OCI-LY1 (cell line): Measurements from ENCODE around the gene ANLN.
"Not testable (repeated sequence)": the region's sequence is repeated elsewhere in the genome, so short reads cannot be mapped to it uniquely, and the experiment has no call there.

Experiments used
- H2AFZ ChIP-seq: fragments of 200-600 bp; sonication (generic), shearing (Covaris generic); 2 replicates; pipeline ENCODE4 v1.6.0; 2014; ENCODE audit warnings: antibody characterized with exemption, mild to moderate bottlenecking, low read length
- H3F3A ChIP-seq: fragments of 200-600 bp; sonication (generic), shearing (Covaris generic); 2 replicates; pipeline ENCODE4 v1.6.0; 2014; ENCODE audit warnings: mild to moderate bottlenecking, antibody characterized with exemption, low read length, moderate library complexity; ENCODE audit not compliant: insufficient read depth
- H3K27ac ChIP-seq: fragments of 200-600 bp; sonication (generic); 2 replicates; pipeline ENCODE4 v1.5.1; 2014; ENCODE audit warnings: low read length, mixed run types, mild to moderate bottlenecking, low read depth; ENCODE audit not compliant: poor library complexity, severe bottlenecking
- H3K27me3 ChIP-seq: fragments of 200-600 bp; sonication (generic); 2 replicates; pipeline ENCODE4 v1.6.0; 2014; ENCODE audit warnings: antibody characterized with exemption, mild to moderate bottlenecking, low read length, moderate library complexity; ENCODE audit not compliant: insufficient read depth
- H3K36me3 ChIP-seq: fragments of 200-600 bp; sonication (generic); 2 replicates; pipeline ENCODE4 v1.6.1; 2014; ENCODE audit warnings: mild to moderate bottlenecking, antibody characterized with exemption, low read length, moderate library complexity, mixed read lengths; ENCODE audit not compliant: insufficient read depth
- H3K4me1 ChIP-seq: fragments of 200-600 bp; sonication (generic); 2 replicates; pipeline ENCODE4 v1.5.1; 2014; ENCODE audit warnings: mild to moderate bottlenecking, low read length, moderate library complexity; ENCODE audit not compliant: insufficient read depth, severe bottlenecking
- H3K4me2 ChIP-seq: fragments of 200-600 bp; sonication (generic), shearing (Covaris generic); 2 replicates; pipeline ENCODE4 v1.6.1; 2014; ENCODE audit warnings: low read length
- H3K4me3 ChIP-seq: fragments of 200-600 bp; sonication (generic); 2 replicates; pipeline ENCODE4 v1.5.1; 2014; ENCODE audit warnings: low read length, low read depth, mild to moderate bottlenecking, mixed read lengths; ENCODE audit not compliant: poor library complexity, severe bottlenecking
- H3K79me2 ChIP-seq: fragments of 200-600 bp; shearing (Covaris generic); 2 replicates; pipeline ENCODE4 v1.6.1; 2016; ENCODE audit warnings: mixed run types, low read length, mixed read lengths; ENCODE audit not compliant: insufficient read depth
- H3K9ac ChIP-seq: fragments of 200-600 bp; sonication (generic), shearing (Covaris generic); 2 replicates; pipeline ENCODE4 v1.6.1; 2014; ENCODE audit warnings: mild to moderate bottlenecking, low read length, mixed read lengths
- H3K9me2 ChIP-seq: fragments of 200-600 bp; sonication (generic), shearing (Covaris generic); 2 replicates; pipeline ENCODE4 v1.6.1; 2014; ENCODE audit warnings: low read depth, mild to moderate bottlenecking, low read length, mixed read lengths
- H3K9me3 ChIP-seq: fragments of 200-600 bp; shearing (Covaris generic); 2 replicates; pipeline ENCODE4 v1.6.1; 2014; ENCODE audit warnings: low read length, mixed read lengths
- H4K20me1 ChIP-seq: fragments of 200-600 bp; sonication (generic), shearing (Covaris generic); 2 replicates; pipeline ENCODE4 v1.6.0; 2016; ENCODE audit warnings: mild to moderate bottlenecking, low read length; ENCODE audit not compliant: insufficient read depth
- CTCF ChIP-seq: fragments of 200-600 bp; sonication (generic), shearing (Covaris generic); IDR thresholded peaks from 2 replicates; pipeline ENCODE4 v1.5.1; 2017; ENCODE audit warnings: mild to moderate bottlenecking, antibody characterized with exemption, low read length, moderate library complexity, mixed read lengths
- EZH2 ChIP-seq: fragments of 200-600 bp; sonication (generic), shearing (Covaris generic); IDR thresholded peaks from 2 replicates; pipeline ENCODE4 v1.8.0; 2017; ENCODE audit warnings: borderline replicate concordance, mixed run types, mild to moderate bottlenecking, antibody characterized with exemption, low read length, moderate library complexity, mixed read lengths

The ANLN gene

GRCh38 chr7:36381056-36381455, 8.6 kb upstream of the ANLN start:
- H3K4me2 ChIP-seq: no peak overlapping the region
- H2AFZ ChIP-seq: no peak overlapping the region
- H3K79me2 ChIP-seq: no peaks in the 10 kb centered on the region
- no peak overlapping the region for H3K4me3 ChIP-seq
- no peaks in the 10 kb centered on the region for H3K9me3 ChIP-seq
- H3K36me3 ChIP-seq: no peaks in the 10 kb centered on the region
- H3K9me2 ChIP-seq: no peaks in the 10 kb centered on the region
- TF ChIP-seq CTCF (no peak), EZH2 (no peak)
- H3F3A ChIP-seq: no peaks in the 10 kb centered on the region
- H3K27me3 ChIP-seq: no peaks in the 10 kb centered on the region
- H3K27ac ChIP-seq: no peak overlapping the region
- no peaks in the 10 kb centered on the region for H3K4me1 ChIP-seq
- H3K9ac ChIP-seq: no peak overlapping the region
- no peaks in the 10 kb centered on the region for H4K20me1 ChIP-seq

GRCh38 chr7:36383284-36383683, 6.4 kb upstream of the ANLN start:
- H3K27ac ChIP-seq, H4K20me1 ChIP-seq, H3K9ac ChIP-seq, H3K9me3 ChIP-seq, H2AFZ ChIP-seq, H3K4me2 ChIP-seq, H3F3A ChIP-seq, H3K27me3 ChIP-seq, H3K36me3 ChIP-seq, H3K4me1 ChIP-seq, H3K4me3 ChIP-seq, H3K79me2 ChIP-seq, H3K9me2 ChIP-seq: not testable (repeated sequence)

GRCh38 chr7:36385646-36386045, 4.0 kb upstream of the ANLN start:
- H3K79me2 ChIP-seq, H3K27me3 ChIP-seq, H3K4me2 ChIP-seq, H3K9me2 ChIP-seq, H3K36me3 ChIP-seq, H3K27ac ChIP-seq, H3K4me1 ChIP-seq, H3F3A ChIP-seq, H3K4me3 ChIP-seq, H4K20me1 ChIP-seq, H3K9me3 ChIP-seq, H2AFZ ChIP-seq, H3K9ac ChIP-seq: not testable (repeated sequence)

GRCh38 chr7:36387435-36388231, 2.0 kb upstream of the ANLN start:
- H3K4me3 ChIP-seq: no peak overlapping the region
- no peak overlapping the region for H2AFZ ChIP-seq
- no peaks in the 10 kb centered on the region; the same call in 1 of the 2 replicates for H3K9me3 ChIP-seq
- H3K27ac ChIP-seq: no peak overlapping the region
- H4K20me1 ChIP-seq: no peaks in the 10 kb centered on the region
- H3K27me3 ChIP-seq: no peaks in the 10 kb centered on the region
- no peak overlapping the region for H3K4me2 ChIP-seq
- no peak overlapping the region for H3K9ac ChIP-seq
- no peaks in the 10 kb centered on the region for H3K9me2 ChIP-seq
- no peak for TF ChIP-seq EZH2
- no peak for TF ChIP-seq CTCF
- peaks cover 7% of the 10 kb centered on the region; the same call in 1 of the 2 replicates for H3K36me3 ChIP-seq
- H3K79me2 ChIP-seq: peaks cover 29% of the 10 kb centered on the region
- H3K4me1 ChIP-seq: peaks cover 16% of the 10 kb centered on the region
- 0 out of 2 replicates have a peak, but pooled peaks cover 5% of the 10 kb centered on the region for H3F3A ChIP-seq
